HG03095 (cell line): ENCODE results near the gene CADPS2.
"Not testable (repeated sequence)": the region's sequence is repeated elsewhere in the genome, so short reads cannot be mapped to it uniquely, and the experiment has no call there.

Source experiments
- ATAC-seq: cut with Tn5 transposase; IDR thresholded peaks from one replicate; pipeline ENCODE4 v1.9.1; 2021; ENCODE audit warnings: moderate library complexity; ENCODE audit not compliant: unreplicated experiment

The CADPS2 gene

DNA sequence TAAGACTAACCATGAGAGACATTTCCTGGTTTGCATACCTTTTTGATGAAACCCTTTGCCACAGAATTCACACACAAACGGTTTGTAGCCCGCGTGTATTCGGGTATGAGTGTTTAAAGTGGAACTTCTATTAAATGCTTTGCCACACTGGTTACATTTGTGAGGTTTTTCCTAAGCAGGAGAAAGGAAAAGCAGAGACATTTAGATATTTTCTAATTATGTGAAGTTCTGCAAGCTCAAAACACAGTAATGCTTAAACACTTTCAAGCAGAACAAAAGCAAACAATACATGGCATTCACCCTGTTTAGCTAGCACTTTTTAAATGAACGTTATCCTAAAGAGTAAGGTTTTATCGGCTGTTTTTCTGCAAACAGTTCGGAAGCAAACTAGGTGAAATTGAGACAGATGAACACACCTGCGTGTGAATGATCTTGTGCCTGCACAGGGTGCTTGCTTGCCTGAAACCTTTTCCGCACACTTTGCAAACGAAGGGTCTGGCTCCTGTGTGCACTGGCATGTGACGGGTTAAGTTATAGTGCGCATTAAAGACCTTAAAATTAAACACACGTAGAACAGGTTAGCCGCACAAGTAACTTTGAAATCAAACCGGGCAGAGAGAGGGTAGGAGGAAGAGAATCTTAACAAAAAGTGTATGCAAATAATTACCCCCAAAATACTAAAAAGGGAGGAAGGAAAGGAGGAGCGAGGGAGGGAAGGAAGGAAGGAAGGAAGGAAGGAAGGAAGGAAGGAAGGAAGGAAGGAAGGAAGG lies 583.3 kb downstream of the CADPS2 start:
- no peak for ATAC-seq

DNA sequence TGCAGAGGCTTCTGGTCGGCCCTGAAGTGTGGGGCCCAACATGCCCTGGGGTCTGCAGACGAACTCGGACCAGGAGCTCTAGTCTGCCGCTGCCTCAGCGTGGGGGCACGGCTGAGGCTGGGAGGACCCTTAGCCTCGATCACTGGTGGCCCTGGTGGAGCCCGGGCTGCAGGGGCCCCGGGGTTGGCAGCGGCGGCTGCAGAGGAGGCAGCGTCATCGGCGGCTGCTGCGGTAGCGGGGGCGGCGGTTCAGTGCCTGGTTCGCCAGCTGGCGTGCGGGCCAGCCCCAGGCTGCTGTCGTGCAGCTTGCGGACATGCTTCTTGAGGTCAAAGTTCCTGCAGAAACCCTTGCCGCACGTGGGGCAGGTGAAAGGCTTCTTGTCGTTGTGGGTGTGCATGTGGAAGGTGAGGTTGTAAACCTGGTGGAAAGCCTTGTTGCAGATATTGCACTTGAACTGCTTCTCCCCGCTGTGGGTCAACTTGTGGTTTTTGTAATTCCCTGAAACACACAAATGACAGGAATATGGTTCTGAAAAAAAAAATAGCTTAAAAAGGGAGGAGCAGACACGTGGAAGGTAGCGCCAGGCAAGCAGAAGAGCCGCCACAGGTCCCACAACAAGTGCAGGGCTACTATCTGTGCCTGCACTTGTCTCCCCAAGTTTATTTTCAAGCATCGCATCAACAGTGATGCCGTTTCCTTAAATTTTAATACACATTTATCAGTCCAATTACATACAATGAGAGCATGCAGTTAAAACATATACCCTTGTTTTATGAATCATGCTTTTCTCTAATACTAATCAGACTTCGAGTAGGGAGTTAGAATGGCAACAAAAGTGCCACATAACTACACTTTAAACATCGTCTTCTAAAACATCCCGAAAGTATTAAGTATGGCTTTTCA lies 584.2 kb downstream of the CADPS2 start:
- no peak for ATAC-seq

DNA sequence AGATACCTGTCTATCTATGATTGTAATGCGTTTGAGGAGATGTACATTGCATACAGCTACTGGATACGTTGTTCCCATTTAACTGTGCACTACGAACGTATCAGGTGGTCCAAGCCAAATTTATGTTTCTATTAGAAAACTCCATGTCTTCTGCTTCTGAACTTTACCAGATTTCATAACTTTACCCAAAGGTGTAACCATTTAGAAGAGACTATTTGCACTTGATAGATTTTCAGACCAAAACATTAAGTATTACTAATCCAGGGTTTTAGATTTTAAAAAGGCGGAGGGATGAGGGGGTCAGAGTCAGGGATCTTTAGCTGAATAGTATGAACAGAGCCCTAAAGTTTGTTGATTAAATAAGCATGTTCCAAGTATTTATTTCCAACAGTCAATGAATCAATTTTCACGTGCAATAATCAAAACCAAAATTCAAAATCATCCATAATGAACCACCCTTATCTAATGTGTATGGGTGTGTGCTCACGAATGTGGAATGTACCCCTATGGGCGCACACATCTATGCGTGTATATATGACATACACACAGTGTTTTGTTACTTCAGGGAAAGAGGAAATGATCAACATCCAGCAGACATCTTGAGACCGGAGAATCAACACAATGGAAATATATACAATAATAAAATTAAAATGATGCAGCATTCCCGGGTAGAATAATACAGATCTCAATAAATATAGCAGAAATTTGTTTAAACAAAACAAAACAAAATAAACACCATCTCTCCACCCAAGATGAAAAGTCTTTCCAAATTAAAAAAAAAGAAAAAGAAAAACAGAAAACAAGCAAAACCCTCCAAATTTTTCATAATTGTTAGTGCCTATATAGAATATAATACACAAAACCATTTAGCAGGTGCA lies 585.1 kb downstream of the CADPS2 start:
- ATAC-seq = no peak

DNA sequence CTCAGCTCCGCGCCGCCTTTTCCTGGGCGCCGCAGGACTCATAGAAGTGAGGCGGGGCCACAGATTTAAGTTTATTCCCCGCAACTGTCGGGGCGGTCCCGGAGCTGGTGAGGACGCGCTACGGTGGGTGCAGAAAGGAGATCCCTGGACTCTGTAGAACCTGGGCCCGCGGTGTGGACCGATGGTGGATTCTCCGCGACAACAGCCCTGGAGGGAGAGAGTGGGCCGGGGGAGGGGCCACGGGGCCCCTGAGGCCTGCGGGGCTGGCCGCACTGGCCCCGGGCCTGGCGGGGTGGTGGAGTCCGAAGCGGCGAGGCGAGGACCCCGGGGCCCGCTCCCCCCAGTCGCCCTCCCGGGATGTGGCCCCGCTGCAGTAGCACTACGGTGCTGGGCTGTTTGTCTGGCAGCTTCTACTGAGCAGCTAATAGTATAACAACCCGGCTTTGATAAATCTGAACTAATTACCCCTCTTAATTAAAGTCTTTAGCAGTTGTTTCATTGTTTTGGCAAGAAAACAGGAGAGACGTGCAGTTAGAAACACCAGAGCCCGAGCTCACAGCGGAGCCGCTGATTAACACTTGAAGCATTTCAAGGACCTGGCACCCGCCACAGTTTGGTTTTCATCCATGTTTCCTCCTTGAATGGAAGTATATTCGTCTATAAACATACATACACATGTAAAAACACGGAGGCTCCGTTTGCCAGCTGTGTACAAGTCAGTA lies 585.9 kb downstream of the CADPS2 start:
- no peak for ATAC-seq

DNA sequence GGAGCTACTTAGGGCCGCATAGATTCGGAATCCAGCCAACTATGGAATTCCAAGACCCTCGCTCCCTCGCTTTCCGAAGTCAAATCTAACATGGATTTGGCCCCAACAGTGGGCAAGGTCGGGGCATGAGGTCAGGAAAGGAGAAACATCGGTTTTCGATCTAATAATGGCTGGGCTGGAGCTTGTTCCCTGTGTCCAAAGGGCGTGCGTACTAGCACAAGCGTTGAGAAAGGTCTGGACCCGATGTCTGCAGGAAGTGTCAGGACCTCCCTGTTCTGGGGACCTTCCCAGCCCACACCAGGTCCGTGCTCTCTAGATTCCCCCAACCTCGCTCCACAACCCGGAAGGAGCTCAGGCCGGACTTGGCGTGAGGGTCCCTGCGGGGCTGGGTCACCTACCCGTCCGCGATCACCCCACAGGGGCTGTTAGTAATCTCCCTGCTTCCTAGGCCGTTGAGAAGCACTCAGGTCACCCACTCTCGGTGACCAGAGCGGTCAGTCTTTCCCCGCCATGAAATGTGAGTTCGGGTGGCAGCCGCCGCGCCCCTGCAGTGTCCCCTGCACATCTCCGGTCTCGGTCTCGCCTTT lies 586.5 kb downstream of the CADPS2 start:
- no peak for ATAC-seq

DNA sequence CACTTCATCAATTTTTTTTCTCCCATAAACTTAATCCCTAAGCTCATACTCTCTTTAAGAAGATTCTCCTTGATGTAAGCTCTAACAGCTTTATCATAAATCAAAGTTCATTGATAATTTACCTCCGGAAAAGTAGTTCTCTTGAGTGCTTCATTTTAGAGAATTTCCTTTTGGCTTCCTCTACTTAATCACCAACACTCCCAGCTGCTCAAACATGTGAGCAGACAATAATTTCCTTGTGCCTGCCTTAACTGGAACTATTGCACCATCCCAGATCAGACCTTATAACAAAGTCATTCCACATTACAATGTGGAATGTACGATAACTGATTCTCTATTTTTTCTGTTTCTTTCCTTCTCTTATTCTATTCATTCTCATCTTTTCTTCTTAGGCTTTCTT lies 587.6 kb downstream of the CADPS2 start:
- no peak for ATAC-seq

DNA sequence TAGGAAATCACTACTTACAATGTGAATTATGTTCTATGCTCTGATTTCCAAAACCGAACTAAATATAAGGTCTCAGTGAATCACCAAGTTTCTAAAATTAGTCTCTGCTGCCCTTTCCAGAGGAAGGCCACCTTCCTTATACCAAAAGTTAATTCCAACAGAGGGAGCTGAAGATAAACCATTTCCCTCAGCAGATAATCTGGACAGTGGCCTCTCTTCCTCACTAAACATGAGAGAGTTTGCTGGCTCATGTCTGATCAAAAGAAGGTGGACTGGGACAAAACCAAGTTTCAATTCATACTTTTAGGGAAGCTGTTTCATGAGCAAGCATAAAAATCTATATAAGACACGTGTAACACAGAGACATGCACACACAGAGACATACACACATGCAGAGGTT lies 588.1 kb downstream of the CADPS2 start:
- ATAC-seq = no peak

DNA sequence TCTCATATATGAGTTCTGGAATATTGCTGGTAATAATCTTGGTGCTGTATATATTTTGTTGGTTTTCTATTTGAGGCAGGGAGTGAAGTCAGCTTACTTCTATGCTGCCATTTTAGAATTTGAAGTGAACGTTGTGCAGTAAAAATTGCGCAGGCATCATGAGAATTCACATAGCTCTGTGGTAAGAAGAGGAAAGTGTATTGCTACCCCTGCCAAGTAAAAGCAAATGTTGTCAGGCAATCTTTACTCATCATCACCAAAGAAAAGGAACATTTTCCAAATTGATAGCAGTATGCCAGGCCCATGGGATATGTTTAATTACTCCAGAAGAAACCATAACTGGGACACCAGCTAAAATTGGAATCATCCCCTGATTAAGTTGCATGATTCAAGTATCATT lies 595.1 kb downstream of the CADPS2 start:
- no peak for ATAC-seq

DNA sequence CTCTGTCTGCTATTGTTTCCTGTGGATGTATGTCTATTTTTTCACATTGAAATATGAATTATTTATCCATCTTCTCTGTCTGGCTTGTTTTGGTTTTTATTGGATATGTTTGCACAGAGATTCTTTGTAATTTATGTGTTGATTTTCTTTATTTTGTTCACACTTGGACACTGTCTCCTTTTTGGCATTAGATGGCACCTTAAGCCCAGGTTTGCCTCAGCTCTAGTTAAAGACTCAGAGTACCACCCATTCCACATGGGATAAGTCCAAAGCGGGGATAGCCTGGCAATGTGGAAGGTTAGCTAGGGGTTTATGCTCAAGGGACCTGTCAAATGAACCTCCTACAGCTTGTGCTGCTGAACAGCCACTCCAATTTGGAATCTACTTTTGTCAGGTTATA lies 595.8 kb downstream of the CADPS2 start:
- ATAC-seq = no peak

DNA sequence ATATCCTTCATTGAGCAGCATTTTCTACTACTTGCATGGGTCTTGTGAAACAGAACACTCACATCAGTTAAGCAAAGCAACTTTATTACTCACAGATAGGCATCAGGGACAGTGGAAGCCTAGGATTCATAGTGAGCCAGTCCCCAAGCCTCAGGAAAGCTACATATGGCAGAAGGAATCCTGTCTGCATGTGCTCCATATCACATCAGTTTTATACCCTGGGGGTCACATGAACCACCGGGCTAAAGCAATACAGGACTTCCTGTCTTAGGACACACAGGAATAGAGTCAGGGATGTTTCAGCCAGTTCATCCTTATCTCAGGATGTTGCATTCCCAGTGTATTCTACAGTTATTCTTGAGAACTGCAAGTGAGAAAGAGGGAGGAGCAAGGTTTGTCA lies 596.8 kb downstream of the CADPS2 start:
- ATAC-seq = no peak

DNA sequence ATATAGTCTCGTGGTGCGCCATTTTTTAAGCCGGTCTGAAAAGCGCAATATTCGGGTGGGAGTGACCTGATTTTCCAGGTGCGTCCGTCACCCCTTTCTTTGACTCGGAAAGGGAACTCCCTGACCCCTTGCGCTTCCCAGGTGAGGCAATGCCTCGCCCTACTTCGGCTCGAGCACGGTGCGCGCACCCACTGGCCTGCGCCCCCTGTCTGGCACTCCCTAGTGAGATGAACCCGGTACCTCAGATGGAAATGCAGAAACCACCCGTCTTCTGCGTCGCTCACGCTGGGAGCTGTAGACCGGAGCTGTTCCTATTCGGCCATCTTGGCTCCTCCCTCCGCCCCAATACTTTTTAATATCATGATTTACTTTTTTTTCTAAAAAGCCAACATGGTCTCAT lies 601.7 kb downstream of the CADPS2 start:
- ATAC-seq = not testable (repeated sequence)

DNA sequence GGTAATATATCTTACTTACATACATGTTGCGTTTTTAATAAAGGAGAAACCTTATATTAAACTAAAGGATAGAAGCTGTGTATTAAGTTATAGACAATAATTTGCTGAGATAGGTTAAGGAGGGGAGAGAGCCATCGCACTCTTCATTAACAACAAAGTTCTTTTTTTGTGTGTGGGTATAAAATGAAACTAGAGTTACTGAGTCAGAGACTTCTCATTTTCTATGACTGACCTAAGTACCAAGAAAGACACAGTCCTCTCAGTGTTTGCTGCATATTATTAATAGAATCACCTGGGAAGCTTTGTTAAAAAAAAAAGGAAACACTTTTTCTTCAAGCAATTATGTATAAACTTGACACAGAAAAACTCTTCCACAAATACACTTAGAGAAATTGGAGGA lies 613.1 kb downstream of the CADPS2 start:
- ATAC-seq = no peak

DNA sequence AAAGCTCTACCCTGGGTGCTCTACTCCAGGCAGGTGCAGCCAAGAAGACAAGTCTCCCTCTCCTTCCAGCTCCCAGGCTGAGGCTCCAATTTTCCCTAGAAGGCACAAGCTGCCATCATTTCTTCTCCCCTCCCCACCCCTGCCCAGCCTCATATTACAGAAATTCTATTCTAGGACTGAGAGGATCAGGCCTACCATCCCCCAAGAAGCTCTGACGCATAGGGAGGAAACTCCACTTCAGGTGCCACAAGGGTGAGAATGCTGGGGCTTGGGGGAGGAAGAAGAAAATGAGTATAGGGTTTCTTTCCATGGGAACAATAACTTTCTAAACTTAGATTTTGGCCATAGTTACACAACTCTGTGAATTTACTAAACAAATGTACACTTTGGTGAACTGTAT lies 617.0 kb downstream of the CADPS2 start:
- ATAC-seq = no peak
